Spleen (tissue), 7 donors: Measurements from ENCODE around the gene VPS52.
A peak's percentile ranks its signal among the peaks of the same experiment; 100 is the strongest.

ENCODE experiments used
- POLR2AphosphoS5 ChIP-seq, 3 donors: sonication (generic); formaldehyde crosslinking; IDR thresholded peaks; one replicate each; pipeline ENCODE4 v1.5.1; 2017; ENCODE audit warnings: antibody characterized with exemption in 3 of 3
- TF ChIP-seq, protein P1 (sequence below), 11 experiments: fragments of 200-600 bp in 7 of 11; fragments of 450-650 bp in 4 of 11; sonication (generic) in 4 of 11; IDR thresholded peaks in 8 of 11; conservative IDR thresholded peaks in 3 of 11; 1 replicate in 7 of 11; 2 replicates in 4 of 11; pipeline versions ENCODE4 v1.4.0 to v1.8.0; 2016 to 2021; ENCODE audit warnings: antibody characterized with exemption in 11 of 11, inconsistent platforms in 4 of 11, mild to moderate bottlenecking in 1 of 11
- donor health status: DM: no; HTN: no; CAD: no; lungs with moderate emphysema.
- donor health status: DM: no; HTN: no; CAD: no.
- donor health status: DM: no; HTN: no; CAD: no.

DNA sequence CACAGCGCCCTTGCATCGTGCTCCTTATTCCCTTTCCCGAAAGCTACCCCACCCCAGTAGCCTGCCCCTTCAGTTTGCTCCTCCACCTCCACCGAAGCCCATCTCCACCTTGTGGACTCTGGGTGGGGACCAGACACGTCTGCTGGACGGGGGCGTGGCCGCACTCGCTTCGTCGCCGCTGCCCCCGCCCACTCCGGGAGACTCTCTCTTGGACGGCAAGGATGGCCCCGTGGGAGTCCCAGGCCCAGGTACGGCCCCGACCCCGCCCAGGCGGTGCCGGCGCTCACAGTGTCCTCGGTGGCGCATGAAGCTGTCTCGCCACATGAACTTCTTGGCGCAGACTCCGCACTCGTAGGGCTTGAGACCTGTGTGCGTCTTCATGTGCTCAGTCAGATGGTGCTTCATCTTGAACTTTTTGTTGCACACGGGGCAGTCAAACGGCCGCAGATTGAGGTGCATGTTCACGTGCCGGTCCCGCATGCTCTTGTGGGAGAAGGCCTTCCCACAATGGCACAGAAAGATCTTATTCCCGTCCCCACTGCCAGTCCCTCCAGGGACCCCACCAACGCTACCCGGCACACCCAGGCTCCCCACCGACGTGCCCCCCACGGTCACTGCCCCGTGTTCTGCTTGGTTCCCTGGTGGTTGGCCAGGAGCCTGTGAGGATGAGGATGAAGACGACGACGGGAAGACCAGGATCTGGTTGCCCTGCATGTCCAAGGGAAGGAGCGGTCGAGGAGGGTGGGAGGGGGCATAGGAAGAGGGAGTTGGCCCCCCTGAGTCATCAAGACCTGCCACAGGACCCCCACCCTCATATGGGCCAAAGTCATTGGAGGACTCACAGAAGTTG is 43.5 kb upstream of the VPS52 start:
- TF ChIP-seq, protein P1, sequence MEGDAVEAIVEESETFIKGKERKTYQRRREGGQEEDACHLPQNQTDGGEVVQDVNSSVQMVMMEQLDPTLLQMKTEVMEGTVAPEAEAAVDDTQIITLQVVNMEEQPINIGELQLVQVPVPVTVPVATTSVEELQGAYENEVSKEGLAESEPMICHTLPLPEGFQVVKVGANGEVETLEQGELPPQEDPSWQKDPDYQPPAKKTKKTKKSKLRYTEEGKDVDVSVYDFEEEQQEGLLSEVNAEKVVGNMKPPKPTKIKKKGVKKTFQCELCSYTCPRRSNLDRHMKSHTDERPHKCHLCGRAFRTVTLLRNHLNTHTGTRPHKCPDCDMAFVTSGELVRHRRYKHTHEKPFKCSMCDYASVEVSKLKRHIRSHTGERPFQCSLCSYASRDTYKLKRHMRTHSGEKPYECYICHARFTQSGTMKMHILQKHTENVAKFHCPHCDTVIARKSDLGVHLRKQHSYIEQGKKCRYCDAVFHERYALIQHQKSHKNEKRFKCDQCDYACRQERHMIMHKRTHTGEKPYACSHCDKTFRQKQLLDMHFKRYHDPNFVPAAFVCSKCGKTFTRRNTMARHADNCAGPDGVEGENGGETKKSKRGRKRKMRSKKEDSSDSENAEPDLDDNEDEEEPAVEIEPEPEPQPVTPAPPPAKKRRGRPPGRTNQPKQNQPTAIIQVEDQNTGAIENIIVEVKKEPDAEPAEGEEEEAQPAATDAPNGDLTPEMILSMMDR (IDR thresholded peaks at IDR 0.05 in 8 of 11, conservative IDR thresholded peaks at IDR 0.05 in 3 of 11) = no peak
- TF ChIP-seq POLR2AphosphoS5 (IDR thresholded peaks at IDR 0.05) = peak in 2 of 3 donors; percentile 62 to 66
